NCI-H128 (cell line): Measurements from ENCODE around the gene IP6K3.

Experiments used
- DNase-seq: peaks from one replicate; lab custom pipeline; 2025; ENCODE audit not compliant: unreplicated experiment; lab: John Stamatoyannopoulos, UW

IP6K3 gene

GRCh38 chr6:33677143-33677660 is 69.5 kb downstream of the IP6K3 start:
- DNase-seq, result no peak

GRCh38 chr6:33676416-33677142 is 70.1 kb downstream of the IP6K3 start:
- DNase-seq, result no peak

GRCh38 chr6:33675968-33676367 is 70.7 kb downstream of the IP6K3 start:
- DNase-seq, result no peak

- no peak for DNase-seq
Observed at GRCh38 chr6:33673851-33674250, 72.9 kb downstream of the IP6K3 start.

GRCh38 chr6:33672808-33673207 is 73.9 kb downstream of the IP6K3 start:
- no peak for DNase-seq

- no peak for DNase-seq
Observed at GRCh38 chr6:33671744-33672072, 75.0 kb downstream of the IP6K3 start.
